Endothelial cell of umbilical vein (primary cell): ENCODE data around the gene EGFL6. TPM values are rescaled to one million over a fixed set of nuclear protein-coding genes. Genes with fewer than 3 reads are reported as not detected.
"Not testable (repeated sequence)": the region's sequence is repeated elsewhere in the genome, so short reads cannot be mapped to it uniquely, and the experiment has no call there.

ENCODE experiments used
- BruUV-seq: library from RNA; stranded (reverse); fragments of 400-500 nt; replicated peaks from 2 replicates; lab custom pipeline; 2021; lab: Mats Ljungman, UMichigan
- CTCF ChIA-PET: fragments of 300-600, 350-600 bp; sonication (Branson Sonifier 250); formaldehyde crosslinking; loops from one replicate; lab custom pipeline; 2021; ENCODE audit warnings: antibody characterized with exemption, inconsistent platforms; lab: Charles Lee
- POLR2A ChIA-PET: fragments of 300-600, 350-600 bp; sonication (Branson Sonifier 250); formaldehyde crosslinking; loops from one replicate; lab custom pipeline; 2021; ENCODE audit warnings: antibody characterized with exemption, inconsistent platforms; lab: Charles Lee
- DNase-seq: peaks from one replicate; pipeline ENCODE4 v3.0.0-alpha.2; 2011; ENCODE audit warnings: low read depth, low spot score
- FAIRE-seq: peaks from 2 replicates; lab custom pipeline; 2011; peaks lifted over from hg19 to GRCh38; lab: Jason Lieb, UNC
- H2AFZ ChIP-seq: 2 replicates; pipeline ENCODE4 v1.6.0; 2012; ENCODE audit warnings: low read depth, low read length, control low read depth, inconsistent platforms
- H3K27ac ChIP-seq: 2 replicates; pipeline ENCODE4 v1.5.1; 2011; ENCODE audit warnings: low read depth, mild to moderate bottlenecking, control low read depth, low read length, moderate library complexity; ENCODE audit not compliant: insufficient read depth
- H3K27me3 ChIP-seq, 2 experiments: 2 replicates each; pipeline versions ENCODE4 v1.6.0 to v1.6.1; 2011; ENCODE audit warnings: low read length in 2 of 2, mixed read lengths in 1 of 2; ENCODE audit not compliant: control insufficient read depth in 2 of 2, insufficient read depth in 2 of 2
- H3K36me3 ChIP-seq, 2 experiments: 2 replicates in 1 of 2; 3 replicates in 1 of 2; pipeline ENCODE4 v1.5.1; 2011; ENCODE audit warnings: low read length in 2 of 2, mild to moderate bottlenecking in 1 of 2, moderate library complexity in 1 of 2; ENCODE audit not compliant: control insufficient read depth in 2 of 2, insufficient read depth in 2 of 2; ENCODE audit errors: extremely low read depth in 1 of 2
- H3K4me1 ChIP-seq: 3 replicates; pipeline ENCODE4 v1.5.1; 2011; ENCODE audit warnings: mild to moderate bottlenecking, low read length; ENCODE audit not compliant: control insufficient read depth, insufficient read depth; ENCODE audit errors: extremely low read depth
- H3K4me2 ChIP-seq: 2 replicates; pipeline ENCODE4 v1.6.1; 2011; ENCODE audit warnings: low read length, control low read depth, mixed read lengths; ENCODE audit not compliant: insufficient read depth
- H3K4me3 ChIP-seq, 3 experiments: fragments of 200-600 bp in 1 of 3; sonication (generic), shearing (Covaris generic) in 1 of 3; replicated peaks in 1 of 3; 2 replicates each; pipeline ENCODE4 v1.5.1; 2011 to 2016; ENCODE audit warnings: control low read depth in 3 of 3, low read length in 3 of 3, mild to moderate bottlenecking in 2 of 3, inconsistent platforms in 1 of 3, low read depth in 1 of 3, moderate library complexity in 1 of 3; ENCODE audit not compliant: insufficient read depth in 1 of 3
- H3K79me2 ChIP-seq: 2 replicates; pipeline ENCODE4 v1.6.0; 2012; ENCODE audit warnings: low read length, inconsistent platforms; ENCODE audit not compliant: control insufficient read depth, insufficient read depth
- H3K9ac ChIP-seq: replicated peaks from 2 replicates; pipeline ENCODE3; 2011; ENCODE audit warnings: low read length, control low read depth; ENCODE audit not compliant: insufficient read depth; ENCODE audit errors: extremely low read depth
- H3K9me1 ChIP-seq: replicated peaks from 3 replicates; pipeline ENCODE4 v1.6.0; 2011; ENCODE audit warnings: mild to moderate bottlenecking, low read length; ENCODE audit not compliant: control insufficient read depth, insufficient read depth; ENCODE audit errors: extremely low read depth
- H3K9me3 ChIP-seq: replicated peaks from 2 replicates; pipeline ENCODE4 v1.5.1; 2012; ENCODE audit warnings: low read length, inconsistent platforms; ENCODE audit not compliant: control insufficient read depth, insufficient read depth
- H4K20me1 ChIP-seq: replicated peaks from 2 replicates; pipeline ENCODE3; 2011; ENCODE audit warnings: mild to moderate bottlenecking, low read length; ENCODE audit not compliant: control insufficient read depth, insufficient read depth; ENCODE audit errors: extremely low read depth
- EZH2 ChIP-seq: IDR thresholded peaks from 2 replicates; pipeline ENCODE4 v1.6.1; 2012; ENCODE audit warnings: borderline replicate concordance, low read depth, mild to moderate bottlenecking, moderate library complexity, low read length, inconsistent platforms; ENCODE audit not compliant: severe bottlenecking
- FOS ChIP-seq: IDR thresholded peaks from 2 replicates; pipeline ENCODE4 v1.6.1; 2011; ENCODE audit warnings: mild to moderate bottlenecking, low read length, moderate library complexity, borderline replicate concordance; ENCODE audit not compliant: insufficient read depth
- GATA2 ChIP-seq: IDR thresholded peaks from 2 replicates; pipeline ENCODE4 v1.7.0; 2011; ENCODE audit warnings: low read depth, mild to moderate bottlenecking, moderate library complexity, mixed read lengths, low read length; ENCODE audit not compliant: insufficient read length, insufficient read depth
- JUN ChIP-seq: IDR thresholded peaks from 2 replicates; pipeline ENCODE4 v1.6.1; 2011; ENCODE audit warnings: borderline replicate concordance, low read depth; ENCODE audit not compliant: insufficient read length, insufficient read depth
- MYC ChIP-seq: IDR thresholded peaks from one replicate; pipeline ENCODE4 v1.6.1; 2011; ENCODE audit warnings: mild to moderate bottlenecking, low read depth, low read length
- POLR2A ChIP-seq: IDR thresholded peaks from 2 replicates; pipeline ENCODE4 v1.6.1; 2012; ENCODE audit warnings: low read depth, mild to moderate bottlenecking, control low read depth, low read length
- POLR2AphosphoS5 ChIP-seq: IDR thresholded peaks from 2 replicates; pipeline ENCODE4 v1.6.1; 2012; ENCODE audit warnings: low read depth, mild to moderate bottlenecking, control low read depth, low read length, moderate library complexity; ENCODE audit not compliant: insufficient read depth
- dilution Hi-C: fragments of 300-500 bp; cut with MboI; formaldehyde crosslinking; loops from one replicate; pipeline ENCODE4 v1.15.0; 2019; ENCODE audit warnings: low sequenced_read_pairs; ENCODE audit not compliant: extremely low pct_ligation_motif_present
- intact Hi-C: fragments of 100-400 bp; cut with micrococcal nuclease; formaldehyde crosslinking; loops from one replicate; pipeline ENCODE4 v1.10.0; 2022
- polyA plus RNA-seq, 4 experiments: library from polyadenylated mRNA; depleted of rRNA in 3 of 4; stranded (reverse) in 3 of 4; unstranded in 1 of 4; fragments of >200 nt; gene quantifications; 2 replicates each; pipeline versions ENCODE4 v1.2.1 to v1.2.3, GENCODE V29; 2011 to 2012; ENCODE audit warnings: missing spikeins in 1 of 4
- total RNA-seq: library from RNA; stranded (reverse); gene quantifications from 2 replicates; pipeline ENCODE4 v1.2.3, GENCODE V29; 2021
- TF ChIP-seq, protein P1 (sequence below), 2 donors: IDR thresholded peaks; 1 replicate in 1 of 2; 2 replicates in 1 of 2; pipeline ENCODE4 v1.5.1; 2011; ENCODE audit warnings: low read length in 2 of 2, mild to moderate bottlenecking in 2 of 2, moderate library complexity in 2 of 2, control low read depth in 1 of 2, inconsistent platforms in 1 of 2, low read depth in 1 of 2; ENCODE audit not compliant: insufficient read depth in 1 of 2; ENCODE audit errors: extremely low read depth in 1 of 2
- TF ChIP-seq, protein P2 (sequence below): IDR thresholded peaks from 2 replicates; pipeline ENCODE4 v1.6.1; 2011; ENCODE audit not compliant: insufficient read depth, insufficient read length

The EGFL6 gene
- total and polyA plus RNA-seq, 2 donors (not counting 3 experiments of a cell fraction or from before 2014, with no cell fraction given): not detected

DNA sequence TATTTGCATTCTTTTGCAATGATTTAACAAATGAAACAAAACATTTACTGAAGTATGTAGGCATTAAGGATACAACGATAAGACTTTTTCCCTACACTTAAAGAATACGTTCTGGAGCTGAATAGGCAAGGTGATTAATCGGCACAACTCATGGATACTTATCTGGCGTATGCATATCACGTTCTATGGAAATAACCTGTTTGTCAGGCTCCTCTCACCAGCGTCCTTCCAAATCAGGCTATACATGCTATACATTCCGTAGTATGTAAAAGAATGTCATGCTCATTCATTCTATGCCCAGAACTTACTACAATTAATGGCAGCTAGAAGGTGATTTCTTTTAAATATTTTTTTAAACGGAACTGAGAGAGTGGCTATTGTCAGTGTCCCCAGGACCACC, 57.9 kb downstream of the EGFL6 start:
- DNase-seq: no peak
- H3K9me1 ChIP-seq: no peaks in the 10 kb centered on the region
- no peaks in the 10 kb centered on the region for H3K9me3 ChIP-seq
- intact Hi-C loops (no loop called here), dilution Hi-C loops (no loop called here)
- no peaks in the 10 kb centered on the region for H4K20me1 ChIP-seq
- H3K9ac ChIP-seq: no peak overlapping the region
- no TSS peak for BruUV-seq
- ChIA-PET POLR2A (no interaction called here), CTCF (no interaction called here)
- H3K27ac ChIP-seq: no peak overlapping the region
- TF ChIP-seq JUN (no peak), GATA2 (no peak), POLR2AphosphoS5 (no peak), EZH2 (no peak), MYC (no peak), POLR2A (no peak), FOS (no peak)
- TF ChIP-seq, protein P1, sequence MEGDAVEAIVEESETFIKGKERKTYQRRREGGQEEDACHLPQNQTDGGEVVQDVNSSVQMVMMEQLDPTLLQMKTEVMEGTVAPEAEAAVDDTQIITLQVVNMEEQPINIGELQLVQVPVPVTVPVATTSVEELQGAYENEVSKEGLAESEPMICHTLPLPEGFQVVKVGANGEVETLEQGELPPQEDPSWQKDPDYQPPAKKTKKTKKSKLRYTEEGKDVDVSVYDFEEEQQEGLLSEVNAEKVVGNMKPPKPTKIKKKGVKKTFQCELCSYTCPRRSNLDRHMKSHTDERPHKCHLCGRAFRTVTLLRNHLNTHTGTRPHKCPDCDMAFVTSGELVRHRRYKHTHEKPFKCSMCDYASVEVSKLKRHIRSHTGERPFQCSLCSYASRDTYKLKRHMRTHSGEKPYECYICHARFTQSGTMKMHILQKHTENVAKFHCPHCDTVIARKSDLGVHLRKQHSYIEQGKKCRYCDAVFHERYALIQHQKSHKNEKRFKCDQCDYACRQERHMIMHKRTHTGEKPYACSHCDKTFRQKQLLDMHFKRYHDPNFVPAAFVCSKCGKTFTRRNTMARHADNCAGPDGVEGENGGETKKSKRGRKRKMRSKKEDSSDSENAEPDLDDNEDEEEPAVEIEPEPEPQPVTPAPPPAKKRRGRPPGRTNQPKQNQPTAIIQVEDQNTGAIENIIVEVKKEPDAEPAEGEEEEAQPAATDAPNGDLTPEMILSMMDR (IDR thresholded peaks at IDR 0.05; ENCODE audit: extremely low read depth in 1 of 2, insufficient read depth in 1 of 2, low read depth in 1 of 2, low read length in 2 of 2): no peak
- TF ChIP-seq, protein P2, sequence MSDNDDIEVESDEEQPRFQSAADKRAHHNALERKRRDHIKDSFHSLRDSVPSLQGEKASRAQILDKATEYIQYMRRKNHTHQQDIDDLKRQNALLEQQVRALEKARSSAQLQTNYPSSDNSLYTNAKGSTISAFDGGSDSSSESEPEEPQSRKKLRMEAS: no peak
- H3K36me3 ChIP-seq: no peaks in the 10 kb centered on the region
- H3K27me3 ChIP-seq: no peaks in the 10 kb centered on the region
- no peak overlapping the region for H3K4me3 ChIP-seq
- no peak overlapping the region for H3K4me2 ChIP-seq
- no peaks in the 10 kb centered on the region for H3K79me2 ChIP-seq
- no peak overlapping the region for H2AFZ ChIP-seq
- H3K4me1 ChIP-seq: no peaks in the 10 kb centered on the region
- no peak for FAIRE-seq

DNA sequence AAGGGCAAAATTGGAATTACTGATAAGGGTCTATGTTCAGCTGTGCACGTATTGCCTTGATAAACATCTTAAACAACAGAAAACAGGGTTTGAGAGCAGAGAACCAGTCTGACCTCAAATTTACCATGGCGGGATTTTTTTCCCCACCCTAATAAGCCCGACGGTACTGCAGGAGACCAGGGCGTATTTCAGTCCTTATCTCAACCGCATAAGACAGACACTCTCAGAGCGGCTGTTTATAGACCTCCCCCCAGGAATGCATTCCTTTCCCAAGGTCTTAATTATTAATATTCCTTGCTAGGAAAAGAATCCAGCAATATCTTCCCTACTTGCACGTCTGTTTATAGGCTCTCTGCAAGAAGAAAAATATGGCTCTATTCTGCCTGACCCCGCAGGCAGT, 67.8 kb downstream of the EGFL6 start:
- H4K20me1 ChIP-seq, H3K9ac ChIP-seq, H3K36me3 ChIP-seq, H3K79me2 ChIP-seq, BruUV-seq, FAIRE-seq, H3K4me1 ChIP-seq, DNase-seq, H3K4me2 ChIP-seq, CTCF ChIA-PET, H3K9me3 ChIP-seq, H3K27ac ChIP-seq, dilution Hi-C loops, POLR2A ChIA-PET, H3K4me3 ChIP-seq, H3K27me3 ChIP-seq, H3K9me1 ChIP-seq, H2AFZ ChIP-seq, intact Hi-C loops: not testable (repeated sequence)
